NCI-H1436 treated with DMSO at 0.1 percent for 48 hours (cell line): ENCODE data around the gene RAB31.

Experiments used
- DNase-seq: peaks from one replicate; lab custom pipeline; 2025; lab: John Stamatoyannopoulos, UW

RAB31 gene

DNA sequence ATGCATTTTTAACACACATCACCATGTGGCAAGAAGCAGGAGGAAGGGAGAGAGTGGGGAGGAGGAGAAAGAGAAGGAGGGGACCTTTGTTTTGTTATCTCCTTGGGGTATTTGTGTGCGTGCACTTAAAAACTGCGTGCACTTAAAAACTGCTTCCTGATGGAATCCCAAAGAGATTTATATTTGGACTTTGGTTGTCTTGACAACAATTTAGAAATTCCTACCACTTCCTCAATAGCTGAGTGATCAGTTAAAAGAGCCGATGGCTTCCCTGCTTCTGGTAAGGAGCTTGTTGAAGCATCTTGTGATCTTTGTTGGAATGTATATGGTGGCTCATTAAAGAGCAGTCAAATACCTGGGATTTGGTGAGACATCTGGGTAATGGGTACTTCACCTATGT lies 4.5 kb downstream of the RAB31 start:
- DNase-seq = no peak

DNA sequence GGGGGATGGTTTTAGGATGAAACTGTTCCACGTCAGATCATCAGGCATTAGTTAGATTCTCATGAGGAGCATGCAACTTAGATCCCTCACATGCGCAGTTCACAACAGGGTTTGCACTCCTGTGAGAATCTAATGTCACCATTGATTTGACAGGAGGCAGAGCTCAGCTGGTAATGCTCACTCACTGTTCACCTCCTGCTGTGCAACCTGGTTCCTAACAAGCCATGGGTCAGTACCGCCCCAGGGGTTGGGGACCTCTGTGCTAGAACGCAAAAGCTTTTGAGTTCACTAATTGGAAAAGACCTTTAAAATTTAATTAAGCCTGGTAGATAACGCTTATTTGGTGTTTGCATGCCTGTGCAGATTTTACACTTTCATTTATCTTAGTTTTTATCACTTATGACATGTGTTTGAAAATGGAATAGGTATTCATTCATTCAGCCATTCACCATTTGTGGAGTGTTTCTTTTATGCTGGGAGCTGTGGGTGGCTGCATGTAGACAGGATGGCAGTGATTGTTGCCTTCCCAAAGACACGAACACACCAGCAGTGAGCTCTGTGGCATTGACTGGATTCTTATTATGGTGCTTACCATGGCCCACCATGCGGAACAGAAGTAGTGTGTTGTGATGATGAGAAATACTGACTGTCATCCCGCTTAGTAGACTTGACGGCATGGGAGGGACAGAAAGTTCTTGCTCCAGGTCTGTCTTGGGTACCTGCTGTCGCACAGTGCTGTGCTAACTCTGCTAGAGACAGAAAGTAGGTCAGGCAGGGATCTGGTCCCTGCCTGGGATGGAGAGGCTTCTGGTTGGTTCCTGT lies 6.4 kb downstream of the RAB31 start:
- DNase-seq = no peak

DNA sequence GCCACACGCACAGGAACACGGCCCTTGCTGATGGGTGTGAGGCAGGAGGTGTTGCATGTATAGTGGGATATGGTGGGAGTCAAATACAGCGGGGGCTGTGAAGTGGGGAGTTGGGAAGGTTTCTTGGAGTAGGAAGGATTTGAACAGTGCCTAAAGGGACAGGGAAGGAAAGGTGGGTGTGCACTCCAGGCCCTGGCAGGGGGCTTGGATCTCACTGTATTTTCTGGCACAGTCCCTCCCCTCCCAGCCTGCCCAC lies 6.9 kb downstream of the RAB31 start:
- no peak for DNase-seq

DNA sequence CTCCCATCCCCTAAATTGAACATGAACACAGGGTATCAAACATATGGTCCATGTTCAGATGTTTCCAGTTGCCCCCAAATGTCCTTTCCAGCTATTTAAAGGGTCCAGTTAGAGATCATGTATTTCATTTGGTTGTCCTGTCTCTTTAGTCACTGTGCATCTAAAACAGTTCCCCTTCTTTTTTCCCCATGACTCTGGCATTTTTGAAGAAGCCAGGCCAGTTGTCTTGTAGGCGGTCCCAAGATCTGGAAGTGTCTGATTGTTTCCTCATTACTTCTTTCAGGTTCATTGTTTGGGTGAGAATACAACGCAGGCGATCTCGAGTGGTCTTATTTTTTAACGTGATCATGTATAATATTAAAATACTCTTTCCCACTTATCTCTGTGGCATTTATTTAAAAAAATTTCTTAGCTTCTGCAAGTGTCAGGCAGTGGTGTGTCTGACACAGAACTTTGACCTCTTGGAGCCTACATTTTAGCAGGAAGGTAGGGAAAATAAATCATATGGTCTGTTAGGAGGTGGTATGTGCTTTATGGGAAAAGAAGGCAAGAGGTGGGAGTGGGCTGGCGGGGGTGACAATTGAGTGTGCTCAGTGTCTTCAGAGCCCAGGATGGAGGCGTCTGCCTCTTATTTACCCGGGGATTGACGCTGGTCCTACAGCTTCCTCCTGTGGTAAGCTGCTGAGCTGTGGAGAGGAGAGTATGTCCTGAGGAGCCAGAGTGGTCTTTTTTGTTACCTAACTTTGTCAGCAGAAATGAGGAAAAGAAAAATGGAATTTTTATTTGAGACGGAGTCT lies 8.1 kb downstream of the RAB31 start:
- no peak for DNase-seq

DNA sequence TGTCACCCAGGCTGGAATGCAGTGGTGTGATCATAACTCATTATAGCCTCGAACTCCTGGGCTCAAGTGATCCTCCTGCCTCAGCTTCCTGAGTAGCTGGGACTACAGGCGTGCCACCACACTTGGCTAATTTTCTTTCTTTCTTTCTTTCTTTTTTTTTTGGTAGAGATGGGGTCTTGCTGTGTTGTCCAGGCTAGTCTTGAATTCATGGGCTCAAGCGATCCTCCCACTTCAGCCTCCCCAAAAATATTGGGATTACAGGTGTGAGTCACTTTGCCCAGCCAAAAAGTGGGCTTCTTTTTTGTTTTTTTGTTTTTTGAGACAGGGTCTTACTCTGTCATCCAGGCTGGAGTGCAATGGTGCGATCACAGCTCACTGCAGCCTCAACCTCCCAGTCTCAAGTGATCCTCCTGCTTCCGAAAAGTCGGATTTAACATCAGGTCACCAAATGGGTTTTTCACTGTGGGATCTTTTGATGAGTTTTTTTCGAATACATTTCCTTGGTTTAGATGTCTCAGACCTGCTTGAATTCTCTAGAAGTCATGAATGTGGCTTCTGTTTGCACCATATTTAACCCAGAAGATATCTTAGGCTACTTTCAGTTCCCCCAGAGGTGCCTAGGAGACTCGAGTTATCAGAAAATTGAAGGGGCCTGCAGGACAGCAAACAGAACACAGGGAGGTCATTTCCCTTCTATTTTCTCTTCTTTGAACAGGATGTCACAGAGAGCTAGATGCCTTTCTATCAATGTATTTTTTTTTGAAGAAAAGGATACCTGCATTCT lies 8.9 kb downstream of the RAB31 start:
- DNase-seq = no peak

DNA sequence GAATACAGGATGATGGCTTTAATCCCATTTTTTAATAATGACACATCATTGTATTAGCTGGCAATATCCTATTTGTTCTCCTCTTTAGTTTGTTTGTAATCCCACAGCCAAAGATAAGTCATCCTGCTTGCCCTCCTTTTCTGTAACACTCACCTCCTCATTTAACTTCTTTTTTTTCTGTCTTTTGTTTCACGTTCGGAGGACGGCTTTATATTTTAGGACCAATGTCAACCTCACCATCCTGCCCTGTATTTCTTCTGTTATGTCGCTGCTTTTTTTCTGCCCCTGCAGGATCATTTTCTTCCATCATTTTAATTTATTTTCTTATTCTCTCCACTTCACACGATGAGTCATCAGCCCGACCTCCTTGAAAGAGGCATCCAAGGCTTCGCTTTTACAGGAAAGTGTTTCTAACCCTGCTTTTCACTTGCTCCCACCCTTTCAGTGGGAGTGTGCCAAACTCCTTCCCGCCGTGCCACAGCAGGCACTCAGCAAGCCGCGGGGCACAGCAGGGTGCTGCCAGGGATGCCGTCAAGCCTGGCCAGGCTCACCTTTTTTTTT lies 11.4 kb downstream of the RAB31 start:
- DNase-seq = no peak

DNA sequence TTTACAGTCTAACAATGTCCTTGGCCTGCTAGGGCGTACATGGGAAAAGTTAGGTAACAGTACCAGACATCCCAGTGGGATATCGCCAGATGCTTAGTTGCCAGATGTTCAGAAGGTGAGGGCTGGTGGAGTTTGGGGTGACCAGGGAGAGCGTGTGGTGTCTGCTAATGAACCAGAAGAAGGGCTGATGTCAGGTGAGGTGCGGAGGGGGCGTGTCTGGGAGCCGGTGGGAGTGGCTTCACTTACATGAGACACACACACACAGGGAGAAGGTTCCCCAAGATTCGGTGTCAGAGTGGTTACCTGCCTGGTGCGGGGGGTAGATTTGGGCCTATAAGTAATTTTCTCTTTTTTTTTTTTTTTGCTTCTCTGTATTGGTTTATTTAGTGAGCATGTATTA lies 12.2 kb downstream of the RAB31 start:
- DNase-seq = no peak

DNA sequence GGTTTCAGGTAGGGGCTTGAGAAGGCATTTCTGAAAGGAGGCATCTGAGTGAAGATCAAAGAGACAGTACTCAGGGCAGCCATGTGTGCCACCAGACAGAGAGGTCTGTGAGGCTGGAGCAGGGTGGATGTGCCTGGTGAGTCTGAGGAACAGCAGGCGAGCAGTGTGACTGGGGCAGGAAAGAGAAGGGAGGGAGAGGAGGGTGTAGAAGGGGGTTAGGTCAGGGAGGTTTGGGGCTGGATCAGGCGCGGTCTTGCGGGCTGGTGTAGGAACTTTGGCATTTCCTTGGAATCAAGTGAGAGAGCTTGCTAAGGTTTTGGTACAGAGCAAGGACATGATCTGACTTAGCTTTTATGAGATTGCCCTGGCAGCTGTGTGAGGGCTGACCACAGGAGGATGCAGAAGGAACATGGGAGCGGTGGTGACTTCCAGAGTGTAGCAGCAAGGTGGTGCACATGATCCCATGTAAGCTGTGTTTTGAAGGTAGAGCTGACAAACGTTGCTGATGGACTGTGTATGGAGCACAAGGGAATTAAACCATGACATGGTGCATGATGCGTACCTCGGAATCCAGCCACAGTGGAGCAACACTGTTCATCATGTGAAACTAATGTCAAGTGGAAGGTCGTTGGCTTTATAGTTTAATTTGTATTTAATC lies 13.9 kb downstream of the RAB31 start:
- DNase-seq = no peak

DNA sequence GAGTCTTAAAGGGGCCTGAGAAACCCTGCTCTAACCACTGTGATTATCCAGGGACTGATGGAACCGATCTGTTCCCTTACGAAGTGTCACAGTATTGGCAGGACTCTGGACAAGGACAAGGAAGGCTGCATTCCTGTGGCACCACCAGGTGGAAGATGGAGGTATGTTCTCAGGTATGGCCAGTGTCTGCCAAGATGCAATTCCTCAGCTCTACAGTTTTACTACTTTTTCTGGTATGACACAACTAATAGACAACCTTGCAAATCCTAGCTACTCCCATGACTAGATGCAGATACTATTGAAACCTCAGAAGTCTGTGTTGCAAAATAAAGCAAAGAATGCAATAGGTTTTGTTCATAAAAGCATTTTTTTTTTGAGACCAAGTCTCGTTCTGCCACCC lies 14.6 kb downstream of the RAB31 start:
- no peak for DNase-seq

DNA sequence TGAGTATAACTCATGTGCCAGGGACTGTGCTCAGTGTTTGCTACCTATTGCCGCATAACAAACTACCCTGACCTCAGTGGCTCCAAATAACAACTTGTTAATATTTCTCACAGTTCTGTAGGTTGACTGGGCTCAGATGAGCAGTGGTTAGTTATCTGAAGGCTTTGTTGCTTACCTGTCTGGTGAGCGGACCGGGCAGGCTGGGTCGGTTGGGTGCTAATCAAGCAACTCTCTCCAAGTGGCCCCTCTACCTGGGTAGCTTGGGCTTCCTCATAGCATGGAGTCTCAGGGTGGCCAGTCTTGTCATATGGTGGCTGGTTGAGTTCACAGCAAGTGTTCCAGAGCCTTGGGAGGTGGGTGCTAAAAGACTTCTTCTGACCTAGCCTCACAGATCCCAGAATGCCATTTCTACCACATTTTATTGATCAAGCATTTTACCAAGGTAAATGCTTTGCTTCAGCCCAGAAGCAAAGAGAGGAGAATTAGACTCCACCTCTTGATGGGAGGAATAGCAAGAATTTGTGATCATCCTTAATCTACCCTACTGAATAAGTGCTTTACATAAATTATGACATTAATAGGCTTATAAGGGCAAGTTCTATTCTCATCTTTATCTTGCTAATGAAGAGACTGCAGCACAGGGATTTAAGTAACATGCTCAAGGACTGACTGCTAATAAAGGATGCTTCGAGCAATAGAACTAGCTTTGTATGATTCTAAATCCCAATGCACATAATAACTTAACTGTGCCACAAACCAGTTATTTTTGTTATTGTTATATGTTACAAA lies 16.9 kb downstream of the RAB31 start:
- no peak for DNase-seq

DNA sequence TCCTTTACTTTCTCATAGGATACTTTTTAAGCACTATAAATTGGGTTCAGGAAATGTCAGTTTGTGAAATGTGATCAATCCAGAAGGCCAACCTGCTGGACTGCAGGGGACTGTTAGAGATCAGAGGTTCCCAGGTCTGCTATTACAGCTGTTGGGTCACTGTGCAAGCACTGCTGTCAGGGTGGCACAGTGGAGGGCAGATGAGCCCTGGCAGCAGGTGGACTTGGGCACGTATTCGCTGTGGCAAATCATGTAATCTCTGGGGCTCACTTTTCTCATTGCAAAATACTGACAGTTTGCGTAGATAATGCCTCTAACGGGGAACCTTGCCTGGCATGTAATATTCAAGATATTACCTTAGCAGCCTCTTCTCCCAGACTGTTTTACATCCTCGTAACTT lies 18.1 kb downstream of the RAB31 start:
- no peak for DNase-seq

DNA sequence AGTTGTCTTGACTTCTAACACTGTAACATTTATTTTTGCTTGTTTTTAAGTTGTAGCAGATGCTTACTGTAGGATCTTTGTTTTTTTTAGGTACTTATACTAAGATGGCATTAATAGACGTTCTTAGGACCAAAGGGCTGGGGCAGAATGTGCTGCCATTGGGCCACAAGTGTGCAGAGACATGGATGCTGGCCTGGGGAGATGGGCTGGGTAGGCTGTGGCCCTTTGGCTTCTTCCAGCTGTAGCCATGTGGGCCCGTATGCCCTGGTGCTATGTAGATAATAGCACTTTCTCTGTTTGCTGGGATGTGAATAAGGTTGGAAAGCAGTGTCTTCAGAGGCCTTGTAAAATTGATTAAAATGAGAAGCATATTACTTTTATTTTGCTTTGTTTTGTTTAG lies 18.8 kb downstream of the RAB31 start:
- DNase-seq = no peak

DNA sequence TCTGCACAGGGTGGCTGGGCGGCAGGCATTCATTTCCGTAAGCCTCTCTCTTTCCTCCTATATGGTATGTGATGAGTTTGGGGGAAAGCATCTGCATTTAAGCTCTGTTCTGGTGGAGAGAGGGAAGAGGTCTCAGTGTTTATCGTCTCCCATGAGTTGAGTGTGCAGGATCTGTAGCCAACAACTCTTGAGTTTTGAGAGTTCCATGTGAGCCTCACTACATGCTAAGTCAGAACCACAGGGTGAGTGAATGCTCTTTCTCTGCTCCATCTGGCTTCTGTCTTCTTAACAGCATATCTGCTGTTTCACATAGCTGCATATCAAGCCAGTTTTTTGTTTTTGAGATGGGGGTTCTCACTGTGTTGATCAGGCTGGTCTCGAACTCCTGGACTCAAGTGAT lies 22.7 kb downstream of the RAB31 start:
- DNase-seq = no peak

DNA sequence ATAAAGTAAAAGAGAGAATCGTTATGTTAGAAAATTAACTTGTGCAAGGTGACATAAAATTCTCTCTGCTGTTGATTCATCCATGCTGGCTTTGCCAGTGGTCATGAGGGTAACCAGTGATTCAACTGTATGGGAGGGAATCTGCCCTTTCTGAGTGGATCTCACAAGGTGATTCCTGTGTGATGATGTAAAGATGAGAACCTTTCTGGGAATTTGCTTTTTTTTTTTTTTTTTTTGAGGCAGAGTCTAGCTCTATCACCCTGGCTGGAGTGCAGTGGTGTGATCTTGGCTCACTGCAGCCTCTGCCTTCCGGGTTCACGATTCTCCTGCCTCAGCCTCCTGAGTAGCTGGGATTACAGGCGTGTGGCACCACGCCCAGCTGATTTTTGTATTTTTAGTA lies 23.3 kb downstream of the RAB31 start:
- DNase-seq = no peak

DNA sequence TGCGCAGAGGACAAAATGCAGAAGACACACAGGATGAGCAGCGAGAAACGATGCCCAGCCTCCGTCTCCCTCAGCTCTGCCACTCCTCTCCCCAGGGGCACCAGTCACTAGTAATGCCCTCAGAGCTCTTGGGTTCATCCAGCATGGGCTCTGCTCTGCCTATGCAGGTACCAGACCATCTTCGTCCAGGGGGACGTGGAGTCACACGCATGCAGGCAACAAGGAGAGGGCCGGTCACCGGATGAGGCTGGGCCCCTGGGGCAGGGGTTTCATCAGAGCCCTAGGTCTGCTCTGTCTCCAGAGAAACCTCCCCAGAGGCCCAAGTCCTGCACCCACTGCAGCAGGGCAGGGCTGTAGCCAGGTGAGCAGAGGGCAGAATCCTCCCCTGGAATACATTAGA lies 23.9 kb downstream of the RAB31 start:
- DNase-seq = no peak

DNA sequence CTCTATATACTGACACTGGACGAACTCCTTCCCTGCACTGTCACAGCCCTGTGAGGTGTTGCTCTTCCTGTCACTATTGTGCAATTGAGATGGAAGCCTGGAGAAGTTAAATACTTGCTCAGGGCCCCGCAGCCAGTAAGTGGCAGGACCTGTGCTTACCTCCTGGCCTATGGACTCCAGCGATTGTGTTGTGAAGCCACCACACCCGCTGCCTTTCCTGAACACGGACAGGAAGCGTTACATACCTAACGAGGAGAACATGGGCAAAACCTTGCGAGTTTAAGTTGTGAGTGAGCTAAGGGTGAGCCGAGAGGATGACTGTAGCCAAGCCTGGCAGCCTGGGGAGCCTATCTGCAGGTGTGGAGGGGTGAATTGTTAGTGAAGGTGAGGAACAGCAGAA lies 26.1 kb downstream of the RAB31 start:
- DNase-seq = no peak

DNA sequence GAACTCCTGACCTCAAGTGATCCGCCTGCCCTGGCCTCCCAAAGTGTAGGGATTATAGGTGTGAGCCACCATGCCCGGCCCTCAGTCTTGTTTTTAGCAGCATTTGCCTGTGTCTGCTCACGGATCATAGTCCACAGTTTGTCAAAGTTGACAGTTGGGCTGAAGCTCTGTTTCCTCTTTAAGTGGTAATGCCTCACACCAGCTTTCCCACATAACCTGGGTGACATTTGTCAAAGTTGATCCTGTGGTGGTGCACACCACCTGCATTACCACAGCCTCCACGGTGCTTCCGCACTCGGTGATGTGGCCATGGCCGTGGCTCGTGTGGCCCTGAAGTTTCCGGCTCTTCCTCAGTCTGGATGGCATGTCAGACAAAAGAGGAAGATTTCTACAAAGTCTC lies 27.1 kb downstream of the RAB31 start:
- DNase-seq = no peak

DNA sequence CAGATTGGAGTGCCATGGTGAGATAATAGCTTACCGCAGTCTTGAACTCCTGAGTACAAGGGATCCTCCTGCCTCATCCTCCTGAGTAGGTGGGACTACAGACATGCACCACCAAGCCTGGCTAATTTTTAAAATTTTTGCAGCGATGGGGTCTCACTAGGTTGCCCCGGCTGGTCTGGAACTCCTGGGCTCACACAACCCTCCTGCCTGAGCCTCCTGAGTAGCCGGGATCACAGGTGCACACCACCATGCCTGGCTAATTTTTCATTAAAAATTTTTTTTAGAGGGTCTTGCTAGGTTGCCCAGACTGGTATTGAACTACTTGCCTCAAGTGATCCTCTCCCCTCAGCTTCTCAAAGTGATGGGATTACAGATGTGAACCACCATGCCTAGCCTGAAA lies 27.8 kb downstream of the RAB31 start:
- no peak for DNase-seq

DNA sequence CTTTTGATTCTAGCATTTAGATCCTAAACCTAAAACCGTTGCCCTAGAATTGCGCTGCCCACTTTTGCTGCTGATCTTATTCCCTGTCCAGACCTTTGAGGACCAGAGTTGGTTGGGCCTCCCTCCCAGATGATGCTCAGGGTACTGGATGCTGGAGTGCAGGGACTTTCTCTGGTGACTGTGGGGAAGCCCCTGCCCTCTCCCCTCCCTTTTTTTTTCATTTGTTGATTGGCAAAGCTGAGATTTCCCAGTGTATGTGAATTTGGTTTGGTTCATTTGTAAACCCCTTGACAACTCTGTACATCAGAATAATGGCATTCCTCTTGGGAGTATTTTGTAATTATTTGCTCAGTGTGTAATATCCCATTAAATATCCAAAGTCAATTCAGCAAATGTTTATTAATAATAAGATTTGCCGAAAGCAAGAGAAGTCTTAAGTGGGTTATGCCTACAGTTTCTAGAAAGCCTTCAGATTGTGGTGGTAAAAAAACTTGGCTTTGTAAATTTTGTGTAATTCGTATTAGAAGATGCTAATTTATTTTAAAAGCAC lies 28.3 kb downstream of the RAB31 start:
- DNase-seq = no peak

DNA sequence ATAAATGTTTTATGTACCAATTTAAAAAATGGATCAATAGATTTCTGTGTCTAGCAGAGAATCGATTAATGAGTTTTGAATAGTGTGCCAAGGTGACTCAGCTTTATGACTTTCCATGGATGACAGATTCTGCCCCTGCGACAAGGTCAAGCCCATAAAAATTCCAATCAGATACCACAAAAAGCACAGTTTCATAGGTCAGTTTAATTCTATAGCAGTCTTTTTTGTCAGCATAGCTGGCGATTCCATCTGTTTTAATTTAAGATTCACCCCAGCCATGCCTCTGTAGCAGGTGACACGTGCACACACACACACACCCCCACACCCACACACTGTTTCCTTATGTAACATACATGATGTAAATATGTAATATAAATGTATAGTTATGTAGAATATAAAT lies 28.9 kb downstream of the RAB31 start:
- no peak for DNase-seq

DNA sequence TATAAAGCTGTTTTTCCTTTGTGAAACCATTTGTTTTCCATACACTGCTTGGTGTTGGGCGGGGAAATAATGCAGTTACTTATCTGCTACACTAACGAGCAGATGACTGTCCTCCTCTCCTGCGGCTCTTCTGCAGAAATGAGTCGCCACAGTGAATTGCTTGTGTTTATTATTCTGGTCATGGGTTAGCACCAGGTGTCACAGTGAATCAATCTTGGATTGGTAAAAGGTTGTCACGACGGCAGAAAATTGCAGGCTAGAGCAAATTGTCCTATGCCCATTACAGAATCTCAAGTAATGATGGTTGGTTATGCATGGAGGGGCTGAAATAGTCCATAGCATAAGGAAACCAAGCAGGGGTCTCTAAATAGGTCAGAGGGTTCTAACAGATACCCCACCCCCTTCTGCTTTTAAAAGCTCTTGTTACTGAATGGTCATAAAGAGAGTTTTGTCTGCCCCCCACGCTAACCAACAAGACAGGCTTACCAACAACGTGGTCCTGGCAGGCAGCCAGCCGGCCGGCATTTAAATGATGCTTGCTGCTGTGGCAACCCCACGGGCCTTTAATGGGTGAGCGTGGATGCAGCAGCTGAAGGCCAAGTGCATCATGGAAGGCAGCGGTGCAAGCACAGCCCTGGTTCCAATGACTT lies 29.5 kb downstream of the RAB31 start:
- DNase-seq = peak; percentile 4
